H9 (cell line): ENCODE data around the gene NAIP. TPM values are rescaled to one million over a fixed set of nuclear protein-coding genes. Genes with fewer than 3 reads are reported as not detected.
"Not testable (repeated sequence)": the region's sequence is repeated elsewhere in the genome, so short reads cannot be mapped to it uniquely, and the experiment has no call there.

ENCODE experiments used
- DNase-seq: peaks from one replicate; pipeline ENCODE4 v3.0.0-alpha.2; 2017
- H2AFZ ChIP-seq: one replicate; pipeline ENCODE4 v1.6.1; 2013; ENCODE audit warnings: mild to moderate bottlenecking, low read length, control low read depth, moderate library complexity
- H2AK5ac ChIP-seq: 2 replicates; pipeline ENCODE4 v1.6.1; 2013; ENCODE audit warnings: low read length, control low read depth, mixed read lengths; ENCODE audit not compliant: insufficient read length
- H2BK120ac ChIP-seq: one replicate; pipeline ENCODE4 v1.6.1; 2013; ENCODE audit warnings: low read depth, mild to moderate bottlenecking, low read length, control low read depth, inconsistent platforms; ENCODE audit not compliant: poor library complexity, severe bottlenecking
- H2BK12ac ChIP-seq: 2 replicates; pipeline ENCODE4 v1.6.1; 2013; ENCODE audit warnings: low read length, control low read depth, mixed read lengths, low read depth; ENCODE audit not compliant: insufficient read length
- H2BK15ac ChIP-seq: 2 replicates; pipeline ENCODE4 v1.6.1; 2013; ENCODE audit warnings: low read depth, low read length, control low read depth
- H2BK20ac ChIP-seq: one replicate; pipeline ENCODE4 v1.6.1; 2013; ENCODE audit warnings: low read depth, mild to moderate bottlenecking, low read length, control low read depth, inconsistent platforms; ENCODE audit not compliant: poor library complexity, severe bottlenecking
- H2BK5ac ChIP-seq: 2 replicates; pipeline ENCODE4 v1.6.1; 2013; ENCODE audit warnings: low read length, control low read depth, mixed read lengths; ENCODE audit not compliant: insufficient read length
- H3K14ac ChIP-seq: 2 replicates; pipeline ENCODE4 v1.6.1; 2013; ENCODE audit warnings: low read length, control low read depth; ENCODE audit not compliant: insufficient read depth
- H3K18ac ChIP-seq: 2 replicates; pipeline ENCODE4 v1.6.1; 2013; ENCODE audit warnings: low read depth, mild to moderate bottlenecking, mixed read lengths, low read length, control low read depth; ENCODE audit not compliant: insufficient read length
- H3K23ac ChIP-seq: 2 replicates; pipeline ENCODE4 v1.6.1; 2013; ENCODE audit warnings: low read length, control low read depth, mixed read lengths, low read depth; ENCODE audit not compliant: insufficient read length
- H3K23me2 ChIP-seq: 2 replicates; pipeline ENCODE4 v1.6.1; 2013; ENCODE audit warnings: low read depth, mild to moderate bottlenecking, mixed read lengths, low read length, control low read depth; ENCODE audit not compliant: insufficient read length, poor library complexity, severe bottlenecking
- H3K27ac ChIP-seq: 2 replicates; pipeline ENCODE4 v1.5.1; 2013; ENCODE audit warnings: low read length, control low read depth, mixed read lengths, low read depth; ENCODE audit not compliant: insufficient read length
- H3K27me3 ChIP-seq: 2 replicates; pipeline ENCODE4 v1.6.1; 2013; ENCODE audit warnings: low read length, control low read depth, inconsistent platforms; ENCODE audit not compliant: insufficient read depth
- H3K4ac ChIP-seq: 2 replicates; pipeline ENCODE4 v1.6.1; 2013; ENCODE audit warnings: low read depth, mild to moderate bottlenecking, control low read depth, inconsistent platforms, low read length, moderate library complexity
- H3K4me1 ChIP-seq: 2 replicates; pipeline ENCODE4 v1.6.1; 2013; ENCODE audit warnings: low read length, control low read depth, inconsistent platforms; ENCODE audit not compliant: insufficient read depth
- H3K4me2 ChIP-seq: 2 replicates; pipeline ENCODE4 v1.6.1; 2013; ENCODE audit warnings: low read length, control low read depth, mixed read lengths; ENCODE audit not compliant: insufficient read length, insufficient read depth
- H3K56ac ChIP-seq: 2 replicates; pipeline ENCODE4 v1.6.1; 2013; ENCODE audit warnings: low read depth, mild to moderate bottlenecking, mixed read lengths, low read length, control low read depth; ENCODE audit not compliant: insufficient read length
- H3K79me1 ChIP-seq: 2 replicates; pipeline ENCODE4 v1.6.1; 2013; ENCODE audit warnings: low read depth, mild to moderate bottlenecking, moderate library complexity, low read length, control low read depth, inconsistent platforms; ENCODE audit not compliant: insufficient read depth, poor library complexity, severe bottlenecking
- H3K79me2 ChIP-seq: 2 replicates; pipeline ENCODE4 v1.6.1; 2013; ENCODE audit warnings: low read length, control low read depth, inconsistent platforms; ENCODE audit not compliant: insufficient read depth
- H3K9ac ChIP-seq: 2 replicates; pipeline ENCODE4 v1.6.1; 2013; ENCODE audit warnings: low read length, control low read depth, mixed read lengths; ENCODE audit not compliant: insufficient read length; ENCODE audit errors: extremely low read depth
- H3K9me3 ChIP-seq: one replicate; pipeline ENCODE4 v1.6.1; 2013; ENCODE audit warnings: low read depth, low read length, inconsistent platforms; ENCODE audit not compliant: control insufficient read depth
- H3T11ph ChIP-seq: one replicate; pipeline ENCODE4 v1.6.1; 2013; ENCODE audit warnings: mild to moderate bottlenecking, low read length, control low read depth, inconsistent platforms
- H4K20me1 ChIP-seq: one replicate; pipeline ENCODE4 v1.6.1; 2013; ENCODE audit not compliant: control insufficient read depth, insufficient read length, insufficient read depth
- H4K5ac ChIP-seq: 2 replicates; pipeline ENCODE4 v1.6.1; 2013; ENCODE audit warnings: low read depth, mild to moderate bottlenecking, mixed read lengths, low read length, control low read depth; ENCODE audit not compliant: insufficient read length
- H4K8ac ChIP-seq: replicated peaks from 2 replicates; pipeline ENCODE4 v1.6.1; 2013; ENCODE audit warnings: low read length, control low read depth, mixed read lengths, low read depth; ENCODE audit not compliant: insufficient read length
- H4K91ac ChIP-seq: 2 replicates; pipeline ENCODE4 v1.6.1; 2013; ENCODE audit warnings: low read depth, mild to moderate bottlenecking, moderate library complexity, mixed read lengths, low read length, control low read depth; ENCODE audit not compliant: insufficient read length
- H3K27ac Mint-ChIP-seq, 3 experiments: 2 replicates in 2 of 3; 3 replicates in 1 of 3; pipeline ENCODE4 v1.8.0; 2020 to 2021; ENCODE audit warnings: mixed read lengths in 3 of 3, mild to moderate bottlenecking in 1 of 3, moderate library complexity in 1 of 3
- H3K27me3 Mint-ChIP-seq: 2 replicates; pipeline ENCODE4 v1.8.0; 2021; ENCODE audit warnings: low read depth, mild to moderate bottlenecking, moderate library complexity, mixed read lengths
- H3K36me3 Mint-ChIP-seq, 3 experiments: 2 replicates in 2 of 3; 3 replicates in 1 of 3; pipeline ENCODE4 v1.8.0; 2020 to 2021; ENCODE audit warnings: low read depth in 3 of 3, mixed read lengths in 3 of 3; ENCODE audit not compliant: insufficient read depth in 1 of 3
- H3K4me1 Mint-ChIP-seq, 2 experiments: 2 replicates each; pipeline ENCODE4 v1.8.0; 2020; ENCODE audit warnings: mixed read lengths in 2 of 2
- H3K4me3 Mint-ChIP-seq, 2 experiments: 2 replicates in 1 of 2; 3 replicates in 1 of 2; pipeline ENCODE4 v1.8.0; 2020 to 2021; ENCODE audit warnings: mild to moderate bottlenecking in 2 of 2, mixed read lengths in 2 of 2, moderate library complexity in 1 of 2
- H3K9me3 Mint-ChIP-seq, 2 experiments: 2 replicates in 1 of 2; 3 replicates in 1 of 2; pipeline ENCODE4 v1.8.0; 2020; ENCODE audit warnings: mild to moderate bottlenecking in 2 of 2, mixed read lengths in 2 of 2, moderate library complexity in 1 of 2
- WGBS: extraction: QIAGEN DNeasy Blood & Tissue Kit; methylation state at CpG from one replicate; pipeline ENCODE4 v1.1.7; 2013; ENCODE audit warnings: missing lambda C conversion rate, low lambda C conversion rate, mixed read lengths; ENCODE audit not compliant: insufficient read length; ENCODE audit errors: extremely low coverage; 5-methylcytosine and 5-hydroxymethylcytosine counted together
- total RNA-seq: library from RNA; stranded (reverse); gene quantifications from 2 replicates; pipeline ENCODE4 v1.2.1, GENCODE V29; 2021

NAIP gene
- total RNA-seq, 1 experiment from 2014 or later, result 2.8 TPM

GRCh38 chr5:71031046-71031776 lies 6.1 kb upstream of the NAIP start:
- not testable (repeated sequence) for H2AK5ac ChIP-seq, H2BK20ac ChIP-seq, H3K23me2 ChIP-seq, H4K8ac ChIP-seq, DNase-seq, H3K4me1 Mint-ChIP-seq, H3K9me3 Mint-ChIP-seq, H2AFZ ChIP-seq, H3K27ac Mint-ChIP-seq, H2BK12ac ChIP-seq, H3K4me3 Mint-ChIP-seq, H3K27ac ChIP-seq, H3K4ac ChIP-seq, H3K27me3 ChIP-seq, H3K27me3 Mint-ChIP-seq, H3K79me2 ChIP-seq, H3K4me2 ChIP-seq, H3K18ac ChIP-seq, H3K56ac ChIP-seq, H2BK15ac ChIP-seq, H2BK120ac ChIP-seq, H3K36me3 Mint-ChIP-seq, H3K9me3 ChIP-seq, H4K5ac ChIP-seq, H3T11ph ChIP-seq, H3K9ac ChIP-seq, H3K14ac ChIP-seq, H3K4me1 ChIP-seq, H4K20me1 ChIP-seq, H2BK5ac ChIP-seq, H3K79me1 ChIP-seq, H3K23ac ChIP-seq, H4K91ac ChIP-seq
- WGBS, result no CpG with 5 or more reads among the region's 7 CpGs

DNA sequence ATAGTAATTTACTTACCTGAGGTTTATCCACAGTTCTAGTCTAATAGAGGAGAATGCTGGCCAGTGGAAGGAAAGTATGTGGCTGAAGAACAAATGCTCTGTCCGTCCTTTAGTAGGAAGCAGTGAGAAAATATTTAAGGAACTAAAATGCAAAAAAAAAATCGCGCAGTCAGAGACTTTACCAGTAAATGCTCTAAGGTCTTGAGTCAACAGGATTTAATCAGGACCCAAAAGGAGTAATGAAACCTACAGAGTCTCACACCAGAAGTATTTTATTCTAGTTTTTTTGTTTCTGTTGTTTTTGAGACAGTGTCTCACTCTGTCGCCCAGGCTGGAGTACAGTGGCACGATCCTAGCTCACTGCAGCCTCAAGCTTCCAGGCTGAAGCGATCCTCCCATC lies 4.5 kb downstream of the NAIP start:
- not testable (repeated sequence) for H3K23me2 ChIP-seq, H3K14ac ChIP-seq, H3K36me3 Mint-ChIP-seq, H4K91ac ChIP-seq, H3K9me3 ChIP-seq, H4K8ac ChIP-seq, H2AK5ac ChIP-seq, H2BK5ac ChIP-seq, H2BK20ac ChIP-seq, H3K56ac ChIP-seq, H3K4me1 ChIP-seq, H3T11ph ChIP-seq, H3K23ac ChIP-seq, H3K9me3 Mint-ChIP-seq, H3K18ac ChIP-seq, H2BK120ac ChIP-seq, H2BK15ac ChIP-seq, H3K4me3 Mint-ChIP-seq, H2AFZ ChIP-seq, H3K27me3 Mint-ChIP-seq, H3K4ac ChIP-seq, H4K5ac ChIP-seq, H3K9ac ChIP-seq, H4K20me1 ChIP-seq, H3K27ac Mint-ChIP-seq, H2BK12ac ChIP-seq, H3K79me2 ChIP-seq, H3K79me1 ChIP-seq, DNase-seq, H3K4me1 Mint-ChIP-seq, H3K27ac ChIP-seq, H3K4me2 ChIP-seq, H3K27me3 ChIP-seq
- no CpG with 5 or more reads among the region's 6 CpGs for WGBS
